ENCODE data around the gene SNAP91. TPM values are rescaled to one million over a fixed set of nuclear protein-coding genes. Genes with fewer than 3 reads are reported as not detected.

Gene SNAP91
- total and polyA plus RNA-seq, 9 of the 15 experiments (the other 6 are each of a cell fraction or from before 2014, with no cell fraction given): not detected

GRCh38 chr6:83677791-83678190, 31.1 kb downstream of the SNAP91 start (continued):
- TF ChIP-seq, protein P1, sequence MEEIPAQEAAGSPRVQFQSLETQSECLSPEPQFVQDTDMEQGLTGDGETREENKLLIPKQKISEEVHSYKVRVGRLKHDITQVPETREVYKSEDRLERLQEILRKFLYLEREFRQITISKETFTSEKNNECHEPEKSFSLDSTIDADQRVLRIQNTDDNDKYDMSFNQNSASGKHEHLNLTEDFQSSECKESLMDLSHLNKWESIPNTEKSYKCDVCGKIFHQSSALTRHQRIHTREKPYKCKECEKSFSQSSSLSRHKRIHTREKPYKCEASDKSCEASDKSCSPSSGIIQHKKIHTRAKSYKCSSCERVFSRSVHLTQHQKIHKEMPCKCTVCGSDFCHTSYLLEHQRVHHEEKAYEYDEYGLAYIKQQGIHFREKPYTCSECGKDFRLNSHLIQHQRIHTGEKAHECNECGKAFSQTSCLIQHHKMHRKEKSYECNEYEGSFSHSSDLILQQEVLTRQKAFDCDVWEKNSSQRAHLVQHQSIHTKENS (CRISPR knock-in tag; IDR thresholded peaks at IDR 0.05): no peak
- no peak for TF ChIP-seq CXXC5 (CRISPR knock-in tag; IDR thresholded peaks at IDR 0.05)
- no peak for TF ChIP-seq PURB (CRISPR knock-in tag; IDR thresholded peaks at IDR 0.05; ENCODE audit: low read depth)
- TF ChIP-seq ZBED1 (IDR thresholded peaks at IDR 0.05): no peak
- no peak for TF ChIP-seq NR2C1 (IDR thresholded peaks at IDR 0.05)
- TF ChIP-seq NR2C1 (tag; IDR thresholded peaks at IDR 0.05): no peak
- TF ChIP-seq HDAC1 (IDR thresholded peaks at IDR 0.05): no peak

DNA sequence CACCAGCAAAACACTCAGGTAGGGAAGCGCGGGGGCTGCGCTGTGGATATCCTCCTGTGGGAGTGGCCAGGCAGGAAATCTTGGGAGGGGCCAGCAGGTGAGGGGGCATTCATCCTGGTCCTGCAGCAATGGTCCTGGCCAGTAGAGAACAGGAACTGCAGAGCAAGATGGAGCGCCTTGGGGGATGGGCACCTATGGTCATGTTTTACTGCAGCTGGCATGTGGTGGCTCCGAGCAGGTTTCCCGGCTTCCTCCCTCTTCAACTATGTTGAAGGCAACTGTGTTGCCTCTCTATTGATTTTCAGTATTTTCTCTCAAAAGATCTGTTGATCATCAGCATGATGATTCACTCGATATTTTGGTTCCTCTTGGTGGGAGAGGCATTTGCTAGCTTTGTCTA, 70.9 kb downstream of the SNAP91 start:
- Histone ChIP-seq H3K9me3 (replicated peaks; ENCODE audit: control insufficient read depth, insufficient read depth, low read depth, low read length) (no peaks in the 10 kb centered on the region), H3K4me1 (replicated peaks in 1 of 2; ENCODE audit: control insufficient read depth in 2 of 2, insufficient read depth in 2 of 2, low read length in 2 of 2) (no peaks in the 10 kb centered on the region), H3K27me3 (ENCODE audit: control insufficient read depth in 2 of 2, insufficient read depth in 2 of 2, low read length in 2 of 2) (no peaks in the 10 kb centered on the region), H3K27ac (ENCODE audit: extremely low read depth, low read depth, low read length) (no peak overlapping the region), H3K36me3 (ENCODE audit: control insufficient read depth, insufficient read depth, low read length) (no peaks in the 10 kb centered on the region), H3K79me2 (ENCODE audit: control insufficient read depth, insufficient read depth, low read length) (no peaks in the 10 kb centered on the region), H3K9me1 (ENCODE audit: control insufficient read depth, insufficient read depth, low read length) (no peaks in the 10 kb centered on the region), H3K9ac (ENCODE audit: insufficient read depth in 1 of 2, low read depth in 2 of 2, low read length in 2 of 2) (no peak overlapping the region), H3K4me2 (ENCODE audit: insufficient read depth, low read length) (no peak overlapping the region), H3K4me3 (no peak overlapping the region), H4K20me1 (replicated peaks; ENCODE audit: control insufficient read depth, insufficient read depth, low read length) (no peaks in the 10 kb centered on the region), H2AFZ (ENCODE audit: low read depth, low read length) (no peak overlapping the region)
- ATAC-seq (no peak), DNase-seq (ENCODE audit: extremely low read depth in 1 of 4, low spot score in 3 of 4) (no peak), FAIRE-seq (no peak)
- intact Hi-C loops (cut with micrococcal nuclease): no loop called here
- in situ Hi-C loops (cut with MboI): no loop called here
- ChIA-PET CTCF (ENCODE audit: low intra/inter-chr PET ratio) (no interaction called here), POLR2A (no interaction called here)
- 1% methylated on average over 7 of the region's 7 CpGs for WGBS (ENCODE audit: insufficient coverage, low coverage, missing lambda C conversion rate)
- BruUV-seq (replicated peaks): no TSS peak
- TF ChIP-seq PHB2 (IDR thresholded peaks at IDR 0.05; ENCODE audit: low read depth) (no peak), TRIM28 (IDR thresholded peaks at IDR 0.05) (no peak), ARID4B (CRISPR knock-in tag; IDR thresholded peaks at IDR 0.05) (no peak), ZNF695 (CRISPR knock-in tag; IDR thresholded peaks at IDR 0.05) (no peak), ZFP1 (CRISPR knock-in tag; IDR thresholded peaks at IDR 0.05) (no peak), PHF8 (IDR thresholded peaks at IDR 0.05; ENCODE audit: borderline replicate concordance, low read length) (no peak), DACH1 (IDR thresholded peaks at IDR 0.05; ENCODE audit: partially characterized antibody) (no peak), USF1 (CRISPR knock-in tag; IDR thresholded peaks at IDR 0.05) (no peak), KDM1A (IDR thresholded peaks at IDR 0.05) (no peak)
- TF ChIP-seq, protein P2, sequence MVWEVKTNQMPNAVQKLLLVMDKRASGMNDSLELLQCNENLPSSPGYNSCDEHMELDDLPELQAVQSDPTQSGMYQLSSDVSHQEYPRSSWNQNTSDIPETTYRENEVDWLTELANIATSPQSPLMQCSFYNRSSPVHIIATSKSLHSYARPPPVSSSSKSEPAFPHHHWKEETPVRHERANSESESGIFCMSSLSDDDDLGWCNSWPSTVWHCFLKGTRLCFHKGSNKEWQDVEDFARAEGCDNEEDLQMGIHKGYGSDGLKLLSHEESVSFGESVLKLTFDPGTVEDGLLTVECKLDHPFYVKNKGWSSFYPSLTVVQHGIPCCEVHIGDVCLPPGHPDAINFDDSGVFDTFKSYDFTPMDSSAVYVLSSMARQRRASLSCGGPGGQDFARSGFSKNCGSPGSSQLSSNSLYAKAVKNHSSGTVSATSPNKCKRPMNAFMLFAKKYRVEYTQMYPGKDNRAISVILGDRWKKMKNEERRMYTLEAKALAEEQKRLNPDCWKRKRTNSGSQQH (CRISPR knock-in tag; IDR thresholded peaks at IDR 0.05): no peak

Data from K562 (cell line).